ENCODE measurements around the gene TRPM3. TPM values are rescaled to one million over a fixed set of nuclear protein-coding genes. Genes with fewer than 3 reads are reported as not detected.
"Not testable (repeated sequence)": the region's sequence is repeated elsewhere in the genome, so short reads cannot be mapped to it uniquely, and the experiment has no call there.

Gene TRPM3
- total RNA-seq, 4 donors from 2014 or later = 0.27 to 1.2 (median 0.47) TPM; not detected in 1

DNA sequence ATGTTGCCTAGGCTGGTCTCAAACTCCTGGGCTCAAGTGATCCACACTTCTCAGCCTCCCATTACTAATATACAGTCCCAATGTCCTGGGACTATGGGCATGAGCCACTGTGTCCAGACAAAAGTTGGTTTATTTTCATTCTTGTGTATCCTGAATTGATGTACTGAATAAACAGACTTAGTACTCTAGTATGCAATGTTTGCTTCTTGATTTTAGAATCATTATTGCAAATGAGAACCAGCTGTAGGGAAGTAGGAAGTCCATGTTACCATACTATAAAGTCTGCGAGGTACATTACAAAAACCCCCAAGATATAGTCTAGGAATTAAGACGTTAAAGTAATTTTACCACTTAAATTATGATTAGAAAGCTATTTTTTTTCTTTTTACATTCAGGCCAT, 372.4 kb downstream of the TRPM3 start:
- no peaks in the 10 kb centered on the region for H3K4me1 ChIP-seq
- no peak overlapping the region for H3K4me3 ChIP-seq
- WGBS, 2 donors (ENCODE audit: low coverage in 1 of 2) = 77 to 81% methylated on average over 2 of the region's 2 CpGs
- H3K36me3 ChIP-seq = no peaks in the 10 kb centered on the region
- H3K27me3 ChIP-seq = no peaks in the 10 kb centered on the region
- no peaks in the 10 kb centered on the region for H3K9me3 ChIP-seq
- no peak for ATAC-seq
- TF ChIP-seq POLR2A (IDR thresholded peaks at IDR 0.05) = no peak
- TF ChIP-seq POLR2AphosphoS5 (IDR thresholded peaks at IDR 0.05) = no peak
- TF ChIP-seq, protein P1, sequence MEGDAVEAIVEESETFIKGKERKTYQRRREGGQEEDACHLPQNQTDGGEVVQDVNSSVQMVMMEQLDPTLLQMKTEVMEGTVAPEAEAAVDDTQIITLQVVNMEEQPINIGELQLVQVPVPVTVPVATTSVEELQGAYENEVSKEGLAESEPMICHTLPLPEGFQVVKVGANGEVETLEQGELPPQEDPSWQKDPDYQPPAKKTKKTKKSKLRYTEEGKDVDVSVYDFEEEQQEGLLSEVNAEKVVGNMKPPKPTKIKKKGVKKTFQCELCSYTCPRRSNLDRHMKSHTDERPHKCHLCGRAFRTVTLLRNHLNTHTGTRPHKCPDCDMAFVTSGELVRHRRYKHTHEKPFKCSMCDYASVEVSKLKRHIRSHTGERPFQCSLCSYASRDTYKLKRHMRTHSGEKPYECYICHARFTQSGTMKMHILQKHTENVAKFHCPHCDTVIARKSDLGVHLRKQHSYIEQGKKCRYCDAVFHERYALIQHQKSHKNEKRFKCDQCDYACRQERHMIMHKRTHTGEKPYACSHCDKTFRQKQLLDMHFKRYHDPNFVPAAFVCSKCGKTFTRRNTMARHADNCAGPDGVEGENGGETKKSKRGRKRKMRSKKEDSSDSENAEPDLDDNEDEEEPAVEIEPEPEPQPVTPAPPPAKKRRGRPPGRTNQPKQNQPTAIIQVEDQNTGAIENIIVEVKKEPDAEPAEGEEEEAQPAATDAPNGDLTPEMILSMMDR (IDR thresholded peaks at IDR 0.05) = no peak
- no peak for TF ChIP-seq EP300 (IDR thresholded peaks at IDR 0.05)
- no peak overlapping the region for H3K27ac ChIP-seq

DNA sequence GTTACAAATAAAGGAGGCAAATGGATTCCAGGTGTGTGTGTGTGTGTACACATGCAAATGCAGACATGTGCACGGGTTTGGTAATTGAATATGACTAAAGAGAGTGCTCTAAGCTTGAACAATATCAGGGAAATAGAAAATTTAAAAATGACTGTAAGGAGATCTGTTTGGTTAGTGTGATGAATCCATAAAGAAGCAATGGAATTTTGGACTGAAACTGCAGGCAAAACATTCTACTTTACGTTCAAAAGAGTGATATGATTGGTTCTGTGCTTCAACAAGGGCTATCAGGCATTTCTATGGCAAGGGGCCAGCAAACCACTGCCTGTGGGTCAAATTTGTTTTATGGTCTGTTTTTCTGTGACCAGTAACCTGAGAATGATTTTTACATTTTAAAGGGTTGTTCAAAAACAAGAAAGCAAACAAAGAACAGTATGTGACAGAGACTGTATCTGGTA, 374.1 kb downstream of the TRPM3 start:
- ATAC-seq = no peak
- H3K27me3 ChIP-seq = no peaks in the 10 kb centered on the region
- H3K4me3 ChIP-seq = no peak overlapping the region
- no peaks in the 10 kb centered on the region for H3K36me3 ChIP-seq
- TF ChIP-seq EP300 (IDR thresholded peaks at IDR 0.05) (no peak), POLR2AphosphoS5 (IDR thresholded peaks at IDR 0.05) (no peak), POLR2A (IDR thresholded peaks at IDR 0.05) (no peak)
- TF ChIP-seq, protein P1 (IDR thresholded peaks at IDR 0.05) = no peak
- 23 to 57% methylated on average over 2 of the region's 2 CpGs for WGBS, 2 donors (ENCODE audit: low coverage in 1 of 2)
- H3K9me3 ChIP-seq = no peaks in the 10 kb centered on the region
- H3K27ac ChIP-seq = no peak overlapping the region
- no peaks in the 10 kb centered on the region for H3K4me1 ChIP-seq

DNA sequence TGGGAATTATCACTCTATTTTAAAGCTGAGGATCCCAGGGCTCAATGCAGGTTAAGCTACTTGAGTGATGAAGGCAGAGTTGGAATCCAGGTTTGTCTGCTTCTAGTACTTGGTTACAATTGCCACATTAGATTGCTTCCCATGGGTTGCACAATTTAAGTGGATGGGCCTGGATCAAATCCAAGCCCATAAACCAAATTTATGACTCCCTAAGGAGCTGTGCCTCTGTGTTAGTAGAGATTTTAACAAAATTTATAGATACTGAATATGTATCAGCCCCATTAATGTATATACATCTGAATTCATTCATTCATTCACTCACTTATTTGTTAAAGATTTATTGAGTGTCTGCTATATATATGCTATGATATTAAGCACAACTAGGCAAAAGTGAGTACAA, 374.7 kb downstream of the TRPM3 start:
- H3K4me3 ChIP-seq = no peak overlapping the region
- peaks cover 0 to under 1% (median 0%) of the 10 kb centered on the region in 3 donors for H3K9me3 ChIP-seq
- no peaks in the 10 kb centered on the region for H3K36me3 ChIP-seq
- ATAC-seq = no peak
- no peak overlapping the region for H3K27ac ChIP-seq
- H3K27me3 ChIP-seq = no peaks in the 10 kb centered on the region
- no peaks in the 10 kb centered on the region for H3K4me1 ChIP-seq
- TF ChIP-seq, protein P1 (IDR thresholded peaks at IDR 0.05) = no peak
- TF ChIP-seq POLR2AphosphoS5 (IDR thresholded peaks at IDR 0.05) (no peak), POLR2A (IDR thresholded peaks at IDR 0.05) (no peak), EP300 (IDR thresholded peaks at IDR 0.05) (no peak)

DNA sequence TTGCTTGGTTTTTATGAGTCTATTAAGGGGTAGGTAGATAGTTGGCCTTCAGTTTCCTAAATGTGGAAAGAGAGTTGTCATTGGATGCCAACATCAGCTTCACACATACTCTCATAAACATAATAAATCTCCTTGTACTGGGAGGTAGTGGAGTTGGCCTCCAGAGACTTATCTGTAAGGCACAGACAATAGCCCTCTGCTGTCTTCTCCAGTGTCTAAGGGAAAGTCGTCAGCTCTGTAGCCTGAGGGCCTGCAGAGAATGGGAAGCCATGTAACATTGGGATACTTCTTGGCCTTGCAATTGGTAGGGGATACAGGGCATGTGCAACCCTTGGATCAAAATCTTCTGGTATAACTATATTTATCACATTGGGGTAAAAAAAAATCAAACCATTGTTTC, 375.1 kb downstream of the TRPM3 start:
- H3K36me3 ChIP-seq = no peaks in the 10 kb centered on the region
- H3K9me3 ChIP-seq = peaks cover 0 to 5% (median 0%) of the 10 kb centered on the region in 3 donors
- no peak overlapping the region for H3K27ac ChIP-seq
- TF ChIP-seq EP300 (IDR thresholded peaks at IDR 0.05) (no peak), POLR2AphosphoS5 (IDR thresholded peaks at IDR 0.05) (no peak), POLR2A (IDR thresholded peaks at IDR 0.05) (no peak)
- TF ChIP-seq, protein P1 (IDR thresholded peaks at IDR 0.05) = no peak
- 60% methylated on average over 1 of the region's 1 CpG; no CpG with 5 or more reads in 1 of the 2 donors for WGBS, 2 donors (ENCODE audit: low coverage in 1 of 2)
- no peaks in the 10 kb centered on the region for H3K27me3 ChIP-seq
- no peak for ATAC-seq
- H3K4me3 ChIP-seq = no peak overlapping the region
- H3K4me1 ChIP-seq = no peaks in the 10 kb centered on the region

- WGBS, 2 donors (ENCODE audit: low coverage in 1 of 2) = no CpG with 5 or more reads among the region's 1 CpG
- not testable (repeated sequence) for H3K27ac ChIP-seq, ATAC-seq, H3K36me3 ChIP-seq, H3K4me3 ChIP-seq, H3K4me1 ChIP-seq, H3K27me3 ChIP-seq, H3K9me3 ChIP-seq
Measured at GRCh38 chr9:70724794-70725193, 396.6 kb downstream of the TRPM3 start.

DNA sequence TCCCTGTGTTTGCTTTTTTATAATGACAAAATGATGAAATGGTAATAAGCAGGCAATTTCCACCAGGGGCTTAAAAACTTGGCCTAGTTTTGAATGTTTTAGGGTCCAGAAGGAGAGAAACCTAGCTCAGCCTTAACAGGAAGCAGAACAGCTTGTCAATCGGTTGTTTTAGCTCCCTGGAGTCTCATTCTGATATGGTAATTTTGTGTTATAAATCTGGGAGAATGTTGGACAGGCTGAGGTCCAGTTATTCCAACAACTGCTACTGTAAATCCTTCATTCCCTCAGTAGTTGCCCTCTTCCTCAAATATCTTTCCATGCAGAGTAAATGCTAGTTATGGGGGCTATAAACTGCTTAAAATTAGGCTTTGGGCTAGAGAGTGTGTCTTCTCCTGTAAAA, 397.4 kb downstream of the TRPM3 start:
- no CpG with 5 or more reads among the region's 1 CpG for WGBS, 2 donors (ENCODE audit: low coverage in 1 of 2)

DNA sequence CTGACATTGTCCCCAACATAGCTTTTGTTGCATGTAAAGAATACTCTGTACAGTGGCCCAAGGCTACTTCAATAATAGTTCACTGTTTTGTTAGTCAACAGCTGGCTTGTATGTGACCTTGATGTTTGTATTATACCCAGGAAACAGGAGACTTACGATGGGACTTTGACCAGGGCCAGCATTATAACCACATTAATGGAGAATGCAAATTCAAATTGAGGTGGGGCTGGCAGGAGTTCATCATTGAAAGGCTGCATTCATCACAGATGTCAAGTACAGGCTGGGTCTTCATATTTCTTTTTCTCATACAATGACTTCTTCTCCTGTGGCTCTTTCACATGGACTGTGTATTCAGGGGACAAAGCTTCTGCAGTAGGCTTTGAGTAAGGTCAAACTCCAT, 414.6 kb downstream of the TRPM3 start:
- not testable (repeated sequence) for ATAC-seq

More for the DNA sequence above, 397.4 kb downstream of the TRPM3 start:
- H3K27me3 ChIP-seq, ATAC-seq, H3K4me3 ChIP-seq, H3K36me3 ChIP-seq, H3K9me3 ChIP-seq, H3K27ac ChIP-seq, H3K4me1 ChIP-seq: not testable (repeated sequence)

More for the DNA sequence above, 414.6 kb downstream of the TRPM3 start:
- not testable (repeated sequence) for H3K27me3 ChIP-seq, H3K4me1 ChIP-seq, H3K27ac ChIP-seq, H3K9me3 ChIP-seq, H3K36me3 ChIP-seq, H3K4me3 ChIP-seq
- WGBS, 2 donors (ENCODE audit: low coverage in 1 of 2) = no CpG with 5 or more reads among the region's 1 CpG
